Epithelial cell of esophagus (primary cell): Measurements from ENCODE around the gene AUTS2.

Experiments used
- DNase-seq: peaks from one replicate; pipeline ENCODE4 v3.0.0; 2010; ENCODE audit warnings: low read depth
- H3K4me3 ChIP-seq: 2 replicates; pipeline ENCODE4 v1.5.1; 2011; ENCODE audit warnings: mild to moderate bottlenecking, low read length, control low read depth
- TF ChIP-seq, protein P1 (sequence below): IDR thresholded peaks from 2 replicates; pipeline ENCODE4 v1.5.1; 2011; ENCODE audit warnings: low read depth, mild to moderate bottlenecking, low read length, control low read depth, inconsistent platforms; ENCODE audit not compliant: insufficient read depth; ENCODE audit errors: missing control alignments

AUTS2 gene

DNA sequence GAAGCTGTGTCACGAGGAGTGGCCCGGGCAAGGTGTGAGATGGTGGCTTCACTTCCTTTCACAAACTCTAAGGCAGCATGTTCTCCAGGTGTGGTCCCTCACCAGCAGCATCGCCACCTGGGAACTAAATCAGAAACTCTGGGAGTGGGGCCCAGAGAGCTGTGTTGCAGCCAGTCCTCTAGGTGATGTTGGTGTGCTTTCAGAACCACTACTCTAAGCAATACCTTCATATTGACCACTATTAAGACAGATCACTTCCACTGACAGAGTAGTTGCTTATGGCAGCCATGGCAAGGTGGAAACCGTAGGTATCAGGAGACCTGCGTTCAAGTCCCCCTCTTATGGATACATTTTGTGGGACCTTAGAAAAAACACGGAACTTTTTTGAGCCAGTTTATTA lies 1037.9 kb downstream of the AUTS2 start:
- DNase-seq: no peak
- TF ChIP-seq, protein P1, sequence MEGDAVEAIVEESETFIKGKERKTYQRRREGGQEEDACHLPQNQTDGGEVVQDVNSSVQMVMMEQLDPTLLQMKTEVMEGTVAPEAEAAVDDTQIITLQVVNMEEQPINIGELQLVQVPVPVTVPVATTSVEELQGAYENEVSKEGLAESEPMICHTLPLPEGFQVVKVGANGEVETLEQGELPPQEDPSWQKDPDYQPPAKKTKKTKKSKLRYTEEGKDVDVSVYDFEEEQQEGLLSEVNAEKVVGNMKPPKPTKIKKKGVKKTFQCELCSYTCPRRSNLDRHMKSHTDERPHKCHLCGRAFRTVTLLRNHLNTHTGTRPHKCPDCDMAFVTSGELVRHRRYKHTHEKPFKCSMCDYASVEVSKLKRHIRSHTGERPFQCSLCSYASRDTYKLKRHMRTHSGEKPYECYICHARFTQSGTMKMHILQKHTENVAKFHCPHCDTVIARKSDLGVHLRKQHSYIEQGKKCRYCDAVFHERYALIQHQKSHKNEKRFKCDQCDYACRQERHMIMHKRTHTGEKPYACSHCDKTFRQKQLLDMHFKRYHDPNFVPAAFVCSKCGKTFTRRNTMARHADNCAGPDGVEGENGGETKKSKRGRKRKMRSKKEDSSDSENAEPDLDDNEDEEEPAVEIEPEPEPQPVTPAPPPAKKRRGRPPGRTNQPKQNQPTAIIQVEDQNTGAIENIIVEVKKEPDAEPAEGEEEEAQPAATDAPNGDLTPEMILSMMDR: no peak
- H3K4me3 ChIP-seq: no peak overlapping the region

DNA sequence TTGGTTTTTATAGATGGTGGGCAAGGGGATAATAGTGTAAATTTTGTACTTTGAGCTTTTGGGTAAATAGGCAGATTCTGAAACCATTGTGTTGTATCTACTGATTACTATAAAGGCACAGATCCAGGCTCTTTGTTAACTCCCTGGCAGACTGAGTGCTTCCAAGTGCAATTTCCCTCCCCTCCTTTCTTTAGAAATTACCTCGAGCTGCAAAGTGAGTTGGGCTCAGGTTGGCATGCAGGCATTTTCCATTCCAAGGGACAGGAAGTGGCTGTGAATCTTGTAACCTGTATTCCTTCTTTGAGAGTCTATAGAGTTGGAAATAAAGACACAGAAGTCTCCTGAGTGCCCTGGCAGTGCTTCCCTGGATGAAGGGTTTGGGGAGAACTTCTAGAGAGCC lies 1039.5 kb downstream of the AUTS2 start:
- no peak overlapping the region for H3K4me3 ChIP-seq
- TF ChIP-seq, protein P1: no peak
- no peak for DNase-seq

DNA sequence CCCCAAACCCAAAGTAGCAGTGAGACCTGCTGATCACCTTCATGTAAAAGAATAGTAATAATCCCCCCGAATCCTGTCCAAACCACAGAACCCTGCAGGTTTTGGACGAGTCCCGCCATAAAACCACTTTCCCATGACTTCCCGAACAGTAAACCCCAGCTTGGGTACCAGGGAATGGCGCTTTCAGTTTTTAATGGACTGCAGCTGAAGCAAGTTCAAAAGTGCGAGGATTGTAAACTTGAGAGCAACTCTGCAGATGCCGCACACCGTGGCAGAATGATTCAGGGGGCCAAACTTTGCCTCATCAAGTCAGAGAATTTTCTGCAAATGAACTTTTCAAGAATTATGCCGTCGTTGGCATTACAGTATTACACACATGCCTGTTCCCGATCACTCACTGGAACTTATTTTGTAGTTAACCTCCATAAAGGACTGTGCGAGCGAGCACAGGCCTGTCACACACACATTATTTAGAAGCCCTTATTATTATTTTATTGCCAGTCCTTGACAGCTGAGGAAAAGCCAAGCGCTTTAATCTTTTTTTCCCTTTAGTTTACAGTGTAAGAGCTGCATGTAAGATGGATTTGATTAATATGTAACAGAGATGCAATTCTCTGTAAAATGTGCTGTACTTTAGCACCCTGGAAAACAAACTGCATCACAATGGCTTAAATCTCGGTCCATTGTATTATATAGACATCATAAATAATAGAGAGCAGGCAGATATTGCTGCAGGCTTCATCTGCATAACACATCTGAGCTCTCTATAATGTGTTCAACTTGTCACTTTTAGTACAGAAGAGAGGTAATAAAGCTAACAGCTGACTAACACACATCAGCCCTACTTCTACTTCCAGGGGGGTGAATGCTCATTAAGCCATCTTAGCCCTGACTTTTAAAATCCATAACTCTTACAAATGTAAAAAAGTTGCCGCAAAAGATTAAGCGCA lies 1040.2 kb downstream of the AUTS2 start:
- H3K4me3 ChIP-seq: no peak overlapping the region
- TF ChIP-seq, protein P1: no peak
- DNase-seq: no peak

DNA sequence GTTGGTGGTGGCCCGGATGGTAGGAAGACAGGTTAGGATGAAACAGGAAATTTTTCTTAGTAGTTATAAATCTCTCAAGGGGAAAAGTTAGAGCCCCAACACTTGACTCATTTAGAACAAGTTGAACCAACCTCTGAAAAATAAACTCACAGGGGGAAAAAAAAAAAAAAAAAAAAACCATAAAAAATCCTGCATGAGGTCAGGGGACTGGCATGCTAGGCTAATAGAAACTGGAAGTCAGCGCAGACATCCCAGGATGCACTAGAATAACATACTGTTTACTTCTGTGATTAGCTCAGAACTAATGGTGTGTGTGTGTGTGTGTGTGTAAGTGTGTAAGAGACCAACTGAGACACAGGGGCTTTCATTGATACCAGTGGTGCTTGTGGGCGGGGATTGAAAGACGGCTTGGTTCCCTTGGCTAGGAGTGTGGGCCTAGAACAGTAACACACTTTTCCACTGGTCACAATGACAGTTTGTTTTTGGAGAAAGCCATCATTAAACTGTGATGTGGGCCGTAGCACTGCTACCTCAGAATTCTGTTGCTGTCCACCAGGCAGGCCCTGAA lies 1042.1 kb downstream of the AUTS2 start:
- TF ChIP-seq, protein P1: no peak
- H3K4me3 ChIP-seq: no peak overlapping the region
- no peak for DNase-seq

DNA sequence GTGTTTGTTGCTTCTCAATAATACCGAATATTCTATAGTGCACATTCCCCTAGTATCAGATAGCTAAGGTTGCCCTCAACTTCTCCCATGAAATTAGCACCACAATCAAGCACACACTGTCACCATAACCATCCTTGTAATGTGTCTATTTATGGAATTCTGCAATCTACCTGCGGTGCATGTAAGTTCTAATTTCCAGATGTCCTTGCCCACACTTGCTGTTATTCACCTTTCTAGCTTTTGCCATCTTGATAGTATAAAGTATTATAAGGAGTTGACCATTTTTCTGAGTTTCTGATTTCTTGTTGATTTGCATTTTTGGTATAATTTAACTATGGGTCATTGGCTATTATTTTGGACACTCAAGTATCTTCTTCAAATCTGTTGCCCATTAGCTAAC lies 1043.6 kb downstream of the AUTS2 start:
- H3K4me3 ChIP-seq: no peak overlapping the region
- no peak for DNase-seq
- TF ChIP-seq, protein P1: no peak

DNA sequence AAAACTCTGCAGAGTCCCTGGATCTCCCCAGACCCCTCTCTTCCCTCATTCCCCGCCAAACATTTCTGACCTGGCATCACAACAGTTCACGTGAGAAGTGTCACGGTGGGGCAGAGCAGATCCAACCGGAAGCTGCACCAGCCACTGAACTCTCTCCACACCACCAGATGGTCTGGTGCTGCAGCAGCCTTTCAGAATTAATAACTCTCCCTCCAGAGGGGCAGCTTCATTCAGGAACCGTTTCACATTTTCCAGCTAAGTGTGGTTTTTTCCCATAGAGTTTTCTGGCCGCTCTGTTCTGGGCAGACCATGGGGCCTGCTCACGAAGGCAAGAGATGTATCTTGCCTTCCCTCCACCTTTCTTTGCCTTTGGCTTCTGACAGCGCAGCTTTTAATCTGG lies 1047.0 kb downstream of the AUTS2 start:
- no peak for DNase-seq
- TF ChIP-seq, protein P1: no peak
- H3K4me3 ChIP-seq: no peak overlapping the region

DNA sequence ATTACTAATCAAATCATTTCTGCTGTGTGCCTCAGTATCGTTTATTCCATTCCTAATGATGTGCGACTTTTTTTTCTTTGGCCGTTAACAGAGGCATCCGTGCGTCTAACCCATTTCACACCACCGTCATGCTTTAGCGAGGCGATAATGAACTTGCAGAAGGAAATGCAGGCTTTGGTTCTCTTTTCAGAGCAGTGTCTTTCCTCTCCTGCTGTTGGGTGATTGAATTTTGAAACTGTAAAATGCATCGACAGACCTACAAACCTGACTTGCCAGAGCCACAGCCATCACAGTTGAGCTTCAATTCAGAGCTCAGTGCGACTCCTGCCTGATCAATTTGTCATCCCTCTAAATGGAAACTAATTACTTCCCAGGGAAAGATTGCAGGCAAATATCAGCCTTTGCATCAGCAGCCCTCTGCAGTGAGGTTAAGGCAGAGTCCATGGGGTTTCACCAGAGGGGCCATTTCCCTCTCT lies 1047.6 kb downstream of the AUTS2 start:
- DNase-seq: no peak
- TF ChIP-seq, protein P1: no peak
- H3K4me3 ChIP-seq: no peak overlapping the region
